A673 (cell line): ENCODE results near the gene TMEM63B. TPM values are rescaled to one million over a fixed set of nuclear protein-coding genes. Genes with fewer than 3 reads are reported as not detected.

Experiments used
- BruUV-seq: library from RNA; stranded (reverse); fragments of 400-500 nt; replicated peaks from 2 replicates; lab custom pipeline; 2021; lab: Mats Ljungman, UMichigan
- CTCF ChIA-PET: fragments of 300-600 bp; sonication (Branson Sonifier 250); formaldehyde crosslinking; loops from one replicate; lab custom pipeline; 2022; ENCODE audit warnings: antibody characterized with exemption; lab: Charles Lee
- POLR2A ChIA-PET: fragments of 300-600 bp; sonication (Branson Sonifier 250); formaldehyde crosslinking; loops from one replicate; lab custom pipeline; 2022; ENCODE audit warnings: antibody characterized with exemption; ENCODE audit not compliant: low non-redundant PET; lab: Charles Lee
- DNase-seq: peaks from one replicate; pipeline ENCODE4 v3.0.0-alpha.2; 2015; ENCODE audit warnings: low spot score
- H3K27ac ChIP-seq: fragments of 200-600 bp; sonication (generic); 2 replicates; pipeline ENCODE4 v1.5.1; 2016; ENCODE audit warnings: mixed run types, low read depth, mild to moderate bottlenecking, mixed read lengths, antibody characterized with exemption, low read length; ENCODE audit not compliant: poor library complexity, severe bottlenecking
- H3K27me3 ChIP-seq: fragments of 200-600 bp; sonication (generic); replicated peaks from 2 replicates; pipeline ENCODE4 v1.6.1; 2017; ENCODE audit warnings: mixed run types, low read depth, mild to moderate bottlenecking, mixed read lengths, antibody characterized with exemption, low read length; ENCODE audit not compliant: insufficient read depth, poor library complexity
- H3K36me3 ChIP-seq: fragments of 200-600 bp; sonication (generic); 2 replicates; pipeline ENCODE4 v1.6.1; 2016; ENCODE audit warnings: mixed run types, mild to moderate bottlenecking, mixed read lengths, antibody characterized with exemption, low read length; ENCODE audit not compliant: insufficient read depth, poor library complexity, severe bottlenecking
- H3K4me1 ChIP-seq: fragments of 200-600 bp; sonication (generic); 2 replicates; pipeline ENCODE4 v1.6.1; 2017; ENCODE audit warnings: mixed run types, mild to moderate bottlenecking, mixed read lengths, antibody characterized with exemption, low read length; ENCODE audit not compliant: insufficient read depth, poor library complexity, severe bottlenecking
- H3K4me3 ChIP-seq: fragments of 200-600 bp; sonication (generic); 2 replicates; pipeline ENCODE4 v1.5.1; 2016; ENCODE audit warnings: low read depth, mixed run types, mild to moderate bottlenecking, mixed read lengths, low read length; ENCODE audit not compliant: poor library complexity, severe bottlenecking
- H3K9me3 ChIP-seq: fragments of 200-600 bp; sonication (generic); 2 replicates; pipeline ENCODE4 v1.6.1; 2016; ENCODE audit warnings: mixed run types, low read depth, mild to moderate bottlenecking, mixed read lengths, antibody characterized with exemption, low read length; ENCODE audit not compliant: poor library complexity, severe bottlenecking
- EZH2 ChIP-seq: fragments of 200-600 bp; sonication (generic); IDR thresholded peaks from 2 replicates; pipeline ENCODE4 v1.6.1; 2017; ENCODE audit warnings: borderline replicate concordance, low read depth, mild to moderate bottlenecking, mixed read lengths, antibody characterized with exemption, low read length; ENCODE audit not compliant: poor library complexity, severe bottlenecking
- intact Hi-C: fragments of 100-400 bp; cut with micrococcal nuclease; formaldehyde crosslinking; loops from one replicate; pipeline ENCODE4 v1.10.0; 2022; ENCODE audit not compliant: unreplicated experiment
- total RNA-seq: library from RNA; stranded (reverse); gene quantifications from 2 replicates; pipeline ENCODE4 v1.2.3, GENCODE V29; 2021
- TF ChIP-seq, protein P1 (sequence below): fragments of 300-800, 200-600 bp; sonication (generic); conservative IDR thresholded peaks from 2 replicates; pipeline ENCODE4 v1.5.1; 2017; ENCODE audit warnings: low read depth, mild to moderate bottlenecking, antibody characterized with exemption, low read length, moderate library complexity, mixed read lengths

Gene TMEM63B
- total RNA-seq, 1 experiment from 2014 or later, result 32.0 TPM

DNA sequence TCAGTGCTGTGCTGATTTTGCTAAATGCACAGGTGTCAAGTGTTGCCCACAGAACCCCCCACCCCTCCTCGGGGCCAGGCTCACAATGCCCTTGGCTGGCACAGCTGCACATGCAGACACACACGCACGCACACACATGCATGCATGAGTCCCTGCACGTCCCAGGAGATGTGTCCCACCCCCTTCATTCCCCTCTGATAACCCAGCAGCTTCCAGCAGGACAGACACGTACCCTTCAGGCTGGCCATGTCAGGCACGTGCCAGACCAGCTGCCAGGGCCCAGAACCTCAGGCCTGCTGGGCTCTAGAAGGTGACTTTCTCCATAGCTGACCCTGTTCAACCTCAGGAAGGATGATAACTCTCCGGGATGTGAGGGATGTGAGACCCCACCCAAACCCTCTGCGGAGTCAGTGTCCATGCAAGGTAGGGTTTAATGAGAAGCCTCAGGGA lies 44.5 kb upstream of the TMEM63B start:
- no peaks in the 10 kb centered on the region for H3K9me3 ChIP-seq
- H3K4me3 ChIP-seq, result no peak overlapping the region
- H3K36me3 ChIP-seq, result no peaks in the 10 kb centered on the region
- H3K27ac ChIP-seq, result no peak overlapping the region
- no peaks in the 10 kb centered on the region for H3K27me3 ChIP-seq
- ChIA-PET POLR2A (no interaction called here), CTCF (interaction anchor here (0.5 kb wide), 1 partner anchor 416 kb away, joined by 6 read pairs; no protein-coding TSS in a partner anchor)
- DNase-seq, result no peak
- no peak for TF ChIP-seq EZH2
- TF ChIP-seq, protein P1, sequence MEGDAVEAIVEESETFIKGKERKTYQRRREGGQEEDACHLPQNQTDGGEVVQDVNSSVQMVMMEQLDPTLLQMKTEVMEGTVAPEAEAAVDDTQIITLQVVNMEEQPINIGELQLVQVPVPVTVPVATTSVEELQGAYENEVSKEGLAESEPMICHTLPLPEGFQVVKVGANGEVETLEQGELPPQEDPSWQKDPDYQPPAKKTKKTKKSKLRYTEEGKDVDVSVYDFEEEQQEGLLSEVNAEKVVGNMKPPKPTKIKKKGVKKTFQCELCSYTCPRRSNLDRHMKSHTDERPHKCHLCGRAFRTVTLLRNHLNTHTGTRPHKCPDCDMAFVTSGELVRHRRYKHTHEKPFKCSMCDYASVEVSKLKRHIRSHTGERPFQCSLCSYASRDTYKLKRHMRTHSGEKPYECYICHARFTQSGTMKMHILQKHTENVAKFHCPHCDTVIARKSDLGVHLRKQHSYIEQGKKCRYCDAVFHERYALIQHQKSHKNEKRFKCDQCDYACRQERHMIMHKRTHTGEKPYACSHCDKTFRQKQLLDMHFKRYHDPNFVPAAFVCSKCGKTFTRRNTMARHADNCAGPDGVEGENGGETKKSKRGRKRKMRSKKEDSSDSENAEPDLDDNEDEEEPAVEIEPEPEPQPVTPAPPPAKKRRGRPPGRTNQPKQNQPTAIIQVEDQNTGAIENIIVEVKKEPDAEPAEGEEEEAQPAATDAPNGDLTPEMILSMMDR, result no peak
- intact Hi-C loops, result no loop called here
- no peaks in the 10 kb centered on the region for H3K4me1 ChIP-seq
- BruUV-seq, result no TSS peak

DNA sequence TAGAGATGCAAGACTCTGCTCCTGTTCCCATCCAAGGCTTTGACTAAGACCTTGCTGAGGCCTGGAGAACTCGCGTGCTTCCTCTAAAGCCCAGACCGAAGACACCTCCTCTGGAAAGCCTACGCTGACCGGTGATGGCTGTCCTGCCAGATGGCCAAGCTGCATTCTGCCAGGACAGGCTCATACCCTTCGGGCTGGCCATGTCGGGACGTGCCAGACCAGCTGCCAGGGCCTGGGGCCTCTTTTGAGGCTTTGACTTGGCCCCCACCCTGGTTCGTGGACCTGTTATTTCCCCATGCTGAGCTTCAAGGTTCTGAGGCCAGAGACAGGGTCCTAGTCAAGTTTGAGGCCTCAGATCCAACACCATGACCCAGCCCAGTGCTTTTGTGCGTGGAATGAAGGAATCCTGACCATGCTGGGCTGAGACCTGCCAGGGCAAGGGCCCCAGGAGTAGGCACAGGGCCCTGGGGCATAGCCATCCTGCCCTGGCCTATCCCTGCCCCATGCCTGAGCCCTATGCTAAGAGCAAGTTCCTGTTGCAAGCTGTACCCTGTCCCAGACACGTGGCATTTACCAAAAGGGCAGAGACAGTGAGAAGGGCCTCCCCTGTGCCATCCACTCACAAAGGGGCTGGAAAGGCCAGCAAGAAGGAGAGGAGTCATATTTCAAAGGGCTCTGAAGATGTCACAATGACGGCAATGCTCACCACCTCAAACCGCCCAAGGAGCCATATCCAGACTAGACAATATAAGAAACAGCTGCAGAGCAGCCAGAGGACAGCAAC lies 42.9 kb upstream of the TMEM63B start:
- Histone ChIP-seq H3K27ac (no peak overlapping the region), H3K27me3 (no peaks in the 10 kb centered on the region), H3K4me1 (no peaks in the 10 kb centered on the region), H3K4me3 (no peak overlapping the region), H3K36me3 (peaks cover 1% of the 10 kb centered on the region), H3K9me3 (no peaks in the 10 kb centered on the region)
- POLR2A ChIA-PET, result no interaction called here
- TF ChIP-seq, protein P1, result no peak
- no peak for TF ChIP-seq EZH2
- BruUV-seq, result no TSS peak
- intact Hi-C loops, result no loop called here
- DNase-seq, result no peak
- CTCF ChIA-PET, result interaction anchor here (0.6 kb wide), 1 partner anchor 478 kb away, joined by 5 read pairs; no protein-coding TSS in a partner anchor

DNA sequence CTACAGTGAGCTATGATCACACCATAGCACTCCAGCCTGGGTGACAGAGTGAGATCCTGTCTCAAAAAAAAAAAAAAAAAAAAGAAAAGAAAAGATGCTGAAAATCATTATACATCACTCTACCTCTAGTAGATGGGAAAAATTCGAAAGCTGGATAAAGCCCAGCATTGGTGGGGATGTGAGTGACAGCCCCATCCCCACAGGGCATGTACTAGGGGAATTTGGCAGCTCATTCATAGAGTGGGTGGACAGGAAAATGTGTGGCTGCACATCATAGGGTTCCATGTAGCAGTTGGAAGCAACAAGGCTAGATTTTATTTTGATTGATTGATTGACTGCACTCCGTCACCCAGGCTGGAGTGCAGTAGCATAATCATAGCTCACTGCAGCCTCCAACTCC lies 42.1 kb upstream of the TMEM63B start:
- H3K27me3 ChIP-seq, result no peaks in the 10 kb centered on the region
- no peak for TF ChIP-seq EZH2
- H3K27ac ChIP-seq, result no peak overlapping the region
- intact Hi-C loops, result no loop called here
- no peak for DNase-seq
- no TSS peak for BruUV-seq
- ChIA-PET POLR2A (interaction anchor here (0.6 kb wide), 1 partner anchor 315 kb away, joined by 5 read pairs; the partner anchor contains the start of gene VEGFA), CTCF (interaction anchor here (0.6 to 0.9 kb wide), 2 partner anchors 10 to 479 kb away, joined by 3 to 5 read pairs; no protein-coding TSS in a partner anchor)
- H3K9me3 ChIP-seq, result no peaks in the 10 kb centered on the region
- H3K36me3 ChIP-seq, result peaks cover 4% of the 10 kb centered on the region
- no peak overlapping the region for H3K4me3 ChIP-seq
- no peaks in the 10 kb centered on the region for H3K4me1 ChIP-seq
